M059J (cell line): ENCODE data around the gene SESTD1. TPM values are rescaled to one million over a fixed set of nuclear protein-coding genes. Genes with fewer than 3 reads are reported as not detected.
A peak's percentile ranks its signal among the peaks of the same experiment; 100 is the strongest.
"Not testable (repeated sequence)": the region's sequence is repeated elsewhere in the genome, so short reads cannot be mapped to it uniquely, and the experiment has no call there.

ENCODE experiments used
- DNase-seq: peaks from one replicate; pipeline ENCODE4 v3.0.0-alpha.2; 2012; ENCODE audit warnings: low read depth
- total RNA-seq: library from RNA; depleted of rRNA; stranded (reverse); fragments of >200 nt; shearing (Covaris generic); gene quantifications from 2 replicates; pipeline ENCODE4 v1.2.3, GENCODE V29; 2014

The SESTD1 gene
- total RNA-seq, 1 experiment from 2014 or later, result 7.1 TPM

GRCh38 chr2:179266271-179266670 lies 1.6 kb upstream of the SESTD1 start:
- no peak for DNase-seq

DNA sequence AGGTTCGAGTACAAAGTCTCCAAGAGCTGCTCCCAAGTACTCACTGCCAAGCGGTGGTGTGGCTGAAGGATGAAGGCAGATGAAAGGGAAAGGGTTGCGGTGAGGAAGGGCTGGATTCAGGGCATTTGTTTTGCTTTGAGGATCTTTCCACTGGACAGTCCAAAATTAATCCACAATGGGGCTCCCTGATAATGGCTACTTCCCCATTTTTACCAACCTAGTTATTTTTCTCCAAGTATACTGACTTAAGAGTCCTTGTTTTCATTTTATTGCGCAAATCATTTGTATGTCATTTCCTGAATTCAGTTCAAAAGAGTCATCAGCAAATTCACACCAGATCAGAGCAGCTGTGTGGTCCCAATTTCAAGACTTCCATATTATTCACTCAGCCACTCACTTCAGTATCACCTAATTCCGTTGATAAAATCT lies 464 bp upstream of the SESTD1 start:
- peak; percentile 35 for DNase-seq

DNA sequence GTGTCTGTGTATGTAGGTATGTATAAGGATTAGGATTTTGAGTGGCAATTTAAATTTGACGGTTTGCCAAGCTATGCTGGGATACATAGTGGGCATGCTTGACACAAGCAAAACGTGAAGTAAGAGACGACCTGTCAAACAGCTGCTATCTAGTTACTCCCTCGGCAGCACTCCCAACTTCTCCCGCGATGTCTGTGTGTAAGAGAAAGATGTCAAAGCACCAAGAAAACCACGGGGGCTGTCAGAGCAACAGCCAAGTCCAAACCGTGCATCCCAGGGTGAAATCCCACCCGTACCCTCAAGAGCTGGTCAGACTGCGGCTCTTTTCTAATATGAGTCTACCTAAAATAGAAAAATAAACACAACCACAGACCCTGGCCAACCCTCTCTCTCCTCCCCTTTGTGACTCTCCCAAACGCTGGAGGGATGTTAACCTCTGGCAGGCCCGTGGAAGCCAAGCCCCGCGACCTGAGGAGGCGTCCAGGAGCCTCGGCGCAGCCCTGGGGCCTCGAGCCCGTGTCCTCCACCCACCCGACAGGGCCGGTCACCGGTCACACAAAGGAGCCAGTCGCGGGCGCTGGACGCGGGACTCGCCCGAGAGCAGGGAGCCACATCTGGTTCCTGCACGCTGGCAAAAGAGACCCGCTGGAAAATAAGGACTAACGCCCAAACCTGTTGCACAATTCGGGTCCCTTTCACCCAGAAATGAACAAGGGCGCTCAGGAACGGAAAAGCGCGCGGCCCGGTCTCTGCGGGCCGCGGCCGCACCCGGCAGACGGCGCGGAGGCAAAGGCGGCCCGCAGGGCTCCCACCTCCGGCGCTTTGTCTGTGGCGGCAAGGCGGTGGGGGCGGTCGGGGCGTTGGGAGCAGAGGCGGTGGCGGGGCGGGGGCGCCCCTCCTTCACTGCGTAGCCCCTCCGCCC lies 925 bp downstream of the SESTD1 start:
- DNase-seq, result peak; percentile 44

DNA sequence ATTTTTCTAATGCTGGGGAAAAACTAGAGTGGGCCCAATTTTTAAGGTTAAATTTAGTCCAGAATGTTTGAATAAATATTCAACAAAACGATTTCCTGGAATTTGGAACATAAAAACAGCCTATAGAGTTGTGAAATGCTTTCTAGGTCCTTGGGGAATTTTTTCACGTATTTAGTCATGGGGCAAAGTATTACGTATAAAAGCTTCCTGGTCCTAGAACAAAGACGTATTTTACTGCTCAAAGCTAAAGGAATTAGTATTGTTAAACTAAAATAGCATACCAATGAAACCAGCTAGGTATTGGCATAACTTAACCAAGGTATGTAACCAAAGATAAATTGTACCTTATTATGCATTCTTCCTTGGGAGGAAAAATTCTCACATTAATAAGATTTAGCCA lies 1.6 kb downstream of the SESTD1 start:
- no peak for DNase-seq

GRCh38 chr2:179262077-179262660 lies 2.5 kb downstream of the SESTD1 start:
- no peak for DNase-seq

- DNase-seq, result no peak
Observed at GRCh38 chr2:179261151-179261825, 3.3 kb downstream of the SESTD1 start.

GRCh38 chr2:179260224-179260623 lies 4.4 kb downstream of the SESTD1 start:
- DNase-seq, result no peak

DNA sequence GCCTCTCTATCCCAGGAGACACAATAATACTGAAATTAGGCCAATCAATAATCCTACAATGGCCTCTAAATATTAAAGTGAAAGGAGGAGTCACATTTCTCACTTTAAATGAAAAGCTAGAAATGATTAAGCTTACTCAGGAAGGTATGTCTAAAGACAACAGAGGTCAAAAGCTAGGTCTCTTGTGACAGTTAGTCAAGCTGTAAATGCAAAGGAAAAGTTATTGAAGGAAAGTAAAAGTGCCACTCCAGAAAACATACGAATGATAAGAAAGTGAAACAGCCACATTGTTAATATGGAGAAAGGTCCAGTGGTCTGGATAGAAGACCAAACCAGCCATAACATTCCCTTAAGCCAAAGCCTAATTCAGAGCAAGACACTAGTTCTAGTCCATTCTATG lies 9.5 kb downstream of the SESTD1 start:
- DNase-seq, result no peak

DNA sequence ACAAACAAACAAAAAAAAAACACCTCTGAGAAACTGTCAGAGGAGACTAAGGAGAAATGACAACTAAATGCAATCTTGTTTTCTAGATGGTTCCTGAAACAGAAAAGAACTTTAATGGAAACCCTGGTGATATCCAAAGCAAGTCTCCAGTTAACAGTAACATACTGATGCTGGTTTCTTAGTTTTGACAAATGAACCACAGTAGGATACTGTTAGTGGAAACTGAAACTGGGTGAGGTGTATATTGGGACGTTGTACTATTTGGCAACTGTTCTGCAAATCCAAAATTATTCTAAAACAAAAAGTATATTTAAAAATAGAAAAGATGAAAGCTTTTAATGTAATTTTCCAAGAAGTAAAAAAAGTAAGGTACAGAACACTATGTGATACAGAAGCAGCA lies 11.4 kb downstream of the SESTD1 start:
- no peak for DNase-seq

DNA sequence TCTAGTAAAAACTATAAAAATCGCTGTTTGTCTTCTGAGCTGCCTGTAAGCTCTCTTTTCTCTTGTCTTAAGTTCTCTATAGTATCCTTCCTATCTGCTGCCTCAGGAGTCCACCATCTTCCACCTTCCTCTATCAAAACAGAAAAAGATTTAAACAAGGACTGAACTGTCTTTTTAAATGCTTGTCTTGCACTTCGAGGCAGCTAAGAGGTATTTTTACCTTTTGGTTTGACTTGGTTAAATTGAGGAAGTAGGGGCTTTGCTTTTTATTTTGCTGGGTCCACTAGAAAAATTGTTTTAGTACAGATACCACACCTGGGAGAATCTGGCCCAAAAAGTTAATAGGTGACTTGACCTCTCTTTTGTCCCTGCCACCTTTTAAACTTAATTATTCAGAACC lies 12.2 kb downstream of the SESTD1 start:
- DNase-seq, result no peak

- DNase-seq, result no peak
Observed at GRCh38 chr2:179251870-179252269, 12.8 kb downstream of the SESTD1 start.

GRCh38 chr2:179250848-179251504 lies 13.7 kb downstream of the SESTD1 start:
- DNase-seq, result no peak

DNA sequence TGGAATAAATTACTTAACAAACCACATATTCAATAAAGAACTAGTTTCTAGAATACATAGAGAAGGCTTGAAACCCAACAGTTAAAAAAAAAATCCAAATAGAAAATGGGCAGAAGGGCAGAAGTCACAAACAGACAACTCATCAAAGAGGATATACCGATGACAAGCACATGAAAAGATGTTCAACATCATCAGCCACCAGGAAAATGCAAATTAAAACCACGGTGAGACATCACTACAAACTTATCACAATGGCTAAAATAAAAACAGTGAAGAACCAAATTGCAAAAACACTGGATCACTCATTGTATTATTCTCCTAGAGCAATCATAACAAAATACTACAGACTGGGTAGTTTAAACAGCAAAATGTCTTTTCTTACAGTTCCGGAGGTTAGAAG lies 14.5 kb downstream of the SESTD1 start:
- peak; percentile 15 for DNase-seq

DNA sequence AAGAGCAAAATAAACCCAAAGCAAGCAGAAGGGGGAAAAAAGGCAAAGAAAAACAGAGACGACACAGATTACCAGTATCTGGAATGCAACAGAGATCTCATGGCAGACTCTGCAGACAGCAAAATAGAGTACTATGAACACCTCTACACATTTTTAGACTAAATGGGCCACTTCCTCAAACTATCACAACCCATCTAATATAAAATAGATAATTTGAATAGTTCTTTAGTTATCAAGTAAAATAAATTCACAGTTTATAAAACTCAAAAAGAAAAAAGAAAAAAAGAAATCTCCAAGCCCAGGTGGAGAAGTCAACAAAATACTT lies 16.6 kb downstream of the SESTD1 start:
- DNase-seq, result no peak

- no peak for DNase-seq
Observed at GRCh38 chr2:179247318-179248023, 17.2 kb downstream of the SESTD1 start.

- not testable (repeated sequence) for DNase-seq
Observed at GRCh38 chr2:179245843-179246242, 18.8 kb downstream of the SESTD1 start.

- DNase-seq, result no peak
Observed at GRCh38 chr2:179243046-179243445, 21.6 kb downstream of the SESTD1 start.

DNA sequence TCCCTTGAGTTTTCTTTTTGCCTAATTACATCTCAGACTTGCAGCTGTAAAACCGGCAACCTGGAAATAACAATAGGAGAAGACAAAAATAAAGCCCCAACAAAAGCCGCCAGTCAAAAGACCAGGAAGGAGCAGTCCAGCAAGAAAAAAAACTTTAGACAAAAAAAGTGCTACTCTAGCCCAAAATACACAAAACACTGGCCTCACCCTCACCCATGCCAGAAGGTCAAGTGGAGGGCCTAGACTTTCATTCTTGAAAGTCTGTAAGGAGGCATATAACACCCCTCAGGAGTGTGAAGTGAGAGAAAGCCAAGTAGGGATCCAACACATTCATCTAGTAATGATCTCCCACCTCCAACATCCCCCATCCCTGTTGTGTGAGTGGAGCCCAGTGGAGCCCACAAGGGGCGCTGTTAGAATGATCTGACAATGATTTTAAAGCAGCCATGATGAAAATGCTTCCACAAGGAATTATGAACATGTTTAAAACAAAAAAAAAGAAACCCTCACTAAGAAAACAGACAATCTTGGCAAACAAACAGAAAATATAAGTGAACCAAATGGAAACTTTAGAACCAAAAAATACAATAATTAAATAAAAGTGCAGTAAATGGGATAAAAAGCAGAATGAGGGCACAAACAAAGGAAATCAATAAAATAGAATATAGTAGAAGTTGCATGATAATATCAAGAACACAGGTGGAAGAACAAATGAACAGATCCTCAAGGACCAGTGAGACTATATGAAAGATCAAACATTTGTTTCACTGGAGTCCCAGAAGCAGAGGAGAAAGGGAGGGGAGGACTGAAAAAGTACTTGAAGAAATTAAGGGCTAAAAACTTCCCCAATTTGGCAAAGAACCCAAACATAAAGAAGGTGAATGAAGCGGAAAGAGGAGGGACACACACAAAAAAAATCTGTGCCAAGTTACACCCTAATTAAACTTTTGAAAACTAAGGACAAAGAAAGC lies 23.9 kb downstream of the SESTD1 start:
- no peak for DNase-seq

- no peak for DNase-seq
Observed at GRCh38 chr2:179239838-179240237, 24.8 kb downstream of the SESTD1 start.

DNA sequence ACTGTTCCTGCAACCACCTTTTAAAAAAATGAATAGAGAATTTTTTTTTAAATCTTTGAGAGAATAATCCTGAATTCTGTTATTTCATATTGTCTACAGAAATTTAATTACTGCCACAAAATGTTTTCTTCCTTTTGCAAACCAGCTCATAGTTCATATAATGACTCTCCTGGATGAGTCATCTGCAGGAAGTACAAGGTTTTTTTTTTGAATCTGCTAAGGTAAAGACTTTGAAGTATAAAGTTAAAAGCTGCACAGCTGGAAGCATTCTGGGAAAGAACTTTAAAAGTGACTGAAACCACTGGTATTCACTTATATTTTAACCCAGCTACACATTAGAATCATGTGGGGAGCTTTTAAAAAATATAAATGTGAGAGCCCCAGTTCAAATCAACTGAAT lies 25.4 kb downstream of the SESTD1 start:
- DNase-seq, result peak; percentile 62
